ENCODE measurements around the gene TOP2B. TPM values are rescaled to one million over a fixed set of nuclear protein-coding genes. Genes with fewer than 3 reads are reported as not detected.

Gene TOP2B
- total and polyA plus RNA-seq, 12 donors, result 34.2 to 126 (median 101) TPM

GRCh38 chr3:25689226-25689625 lies 24.5 kb upstream of the TOP2B start:
- H3K9me3 ChIP-seq, result no peaks in the 10 kb centered on the region
- no peak for ATAC-seq
- no peak for DNase-seq
- no peak overlapping the region for H3K27ac ChIP-seq
- no peak overlapping the region for H3K4me3 ChIP-seq
- no peaks in the 10 kb centered on the region for H3K27me3 ChIP-seq
- H3K36me3 ChIP-seq, result no peaks in the 10 kb centered on the region
- intact Hi-C loops (cut with DNase I), result no loop called here
- TF ChIP-seq CTCF (IDR thresholded peaks at IDR 0.05), result no peak
- H3K4me1 ChIP-seq, result no peaks in the 10 kb centered on the region
- 72 to 78% methylated on average over 3 of the region's 3 CpGs for WGBS, 2 donors

- no peak for DNase-seq
- Histone ChIP-seq H3K4me1 (no peaks in the 10 kb centered on the region), H3K4me3 (no peak overlapping the region), H3K9me3 (no peaks in the 10 kb centered on the region), H3K27me3 (no peaks in the 10 kb centered on the region), H3K27ac (no peak overlapping the region), H3K36me3 (no peaks in the 10 kb centered on the region)
- TF ChIP-seq CTCF (IDR thresholded peaks at IDR 0.05), result no peak
- intact Hi-C loops (cut with DNase I), result no loop called here
- no peak for ATAC-seq
- WGBS, 2 donors, result 97 to 98% methylated on average over 1 of the region's 1 CpG
Observed at GRCh38 chr3:25687742-25688141, 23.0 kb upstream of the TOP2B start.

GRCh38 chr3:25686766-25687165 lies 22.1 kb upstream of the TOP2B start:
- Histone ChIP-seq H3K9me3 (no peaks in the 10 kb centered on the region), H3K4me3 (no peak overlapping the region), H3K36me3 (no peaks in the 10 kb centered on the region), H3K4me1 (no peaks in the 10 kb centered on the region), H3K27me3 (no peaks in the 10 kb centered on the region), H3K27ac (no peak overlapping the region)
- no peak for DNase-seq
- 94 to 95% methylated on average over 23 of the region's 23 CpGs for WGBS, 2 donors
- no peak for ATAC-seq
- TF ChIP-seq CTCF (IDR thresholded peaks at IDR 0.05), result no peak
- intact Hi-C loops (cut with DNase I), result no loop called here

- ATAC-seq (no peak), DNase-seq (no peak)
- Histone ChIP-seq H3K4me1 (no peaks in the 10 kb centered on the region), H3K27ac (no peak overlapping the region), H3K36me3 (no peaks in the 10 kb centered on the region), H3K27me3 (no peaks in the 10 kb centered on the region), H3K9me3 (no peaks in the 10 kb centered on the region), H3K4me3 (no peak overlapping the region)
- no peak for TF ChIP-seq CTCF (IDR thresholded peaks at IDR 0.05)
- intact Hi-C loops (cut with DNase I), result no loop called here
- WGBS, 2 donors, result 90 to 95% methylated on average over 2 of the region's 2 CpGs
Observed at GRCh38 chr3:25683882-25684281, 19.2 kb upstream of the TOP2B start.

GRCh38 chr3:25683410-25683809 lies 18.7 kb upstream of the TOP2B start:
- no peak for ATAC-seq
- WGBS, 2 donors, result 92 to 100% methylated on average over 1 of the region's 1 CpG
- H3K36me3 ChIP-seq, result no peaks in the 10 kb centered on the region

More at GRCh38 chr3:25683410-25683809, 18.7 kb upstream of the TOP2B start:
- DNase-seq, result no peak
- no peaks in the 10 kb centered on the region for H3K4me1 ChIP-seq
- intact Hi-C loops (cut with DNase I), result no loop called here
- no peaks in the 10 kb centered on the region for H3K9me3 ChIP-seq
- no peak overlapping the region for H3K4me3 ChIP-seq
- no peak overlapping the region for H3K27ac ChIP-seq
- no peaks in the 10 kb centered on the region for H3K27me3 ChIP-seq
- no peak for TF ChIP-seq CTCF (IDR thresholded peaks at IDR 0.05)

Measured in heart right ventricle (tissue), 16 donors.